ENCODE data around the gene LCN10.

GRCh38 chr9:136701668-136702053, 41.1 kb downstream of the LCN10 start:
- TF ChIP-seq EZH2 (IDR thresholded peaks at IDR 0.05; ENCODE audit: insufficient read depth, poor library complexity, severe bottlenecking) (no peak), EZH2phosphoT487 (IDR thresholded peaks at IDR 0.05; ENCODE audit: insufficient read depth, low read depth) (no peak)
